IgD-negative memory B cell (primary cell): Measurements from ENCODE around the gene LHX3. TPM values are rescaled to one million over a fixed set of nuclear protein-coding genes. Genes with fewer than 3 reads are reported as not detected.

Source experiments
- H3K27ac Mint-ChIP-seq, 3 donors: one replicate each; pipeline ENCODE4 v1.8.0; 2020 to 2022; ENCODE audit warnings: mild to moderate bottlenecking in 3 of 3, mixed read lengths in 3 of 3, moderate library complexity in 1 of 3
- H3K27me3 Mint-ChIP-seq: one replicate; pipeline ENCODE4 v1.8.0; 2021; ENCODE audit warnings: mixed read lengths
- H3K36me3 Mint-ChIP-seq: one replicate; pipeline ENCODE4 v1.8.0; 2020; ENCODE audit warnings: mild to moderate bottlenecking, mixed read lengths
- H3K4me1 Mint-ChIP-seq, 3 donors: one replicate each; pipeline ENCODE4 v1.8.0; 2020 to 2022; ENCODE audit warnings: mixed read lengths in 3 of 3, mild to moderate bottlenecking in 1 of 3
- H3K4me3 Mint-ChIP-seq, 4 donors: one replicate each; pipeline ENCODE4 v1.8.0; 2020 to 2022; ENCODE audit warnings: mild to moderate bottlenecking in 4 of 4, mixed read lengths in 4 of 4, moderate library complexity in 3 of 4
- H3K9me3 Mint-ChIP-seq, 3 donors: one replicate each; pipeline ENCODE4 v1.8.0; 2020 to 2021; ENCODE audit warnings: mixed read lengths in 3 of 3, mild to moderate bottlenecking in 1 of 3
- polyA plus RNA-seq: library from polyadenylated mRNA; unstranded; fragments of 300-500 nt; fragmentation: Illumina TruSeq; gene quantifications from one replicate; pipeline ENCODE4 v1.2.3, GENCODE V29; 2021

LHX3 gene
- polyA plus RNA-seq, 1 donor from 2014 or later, result not detected

DNA sequence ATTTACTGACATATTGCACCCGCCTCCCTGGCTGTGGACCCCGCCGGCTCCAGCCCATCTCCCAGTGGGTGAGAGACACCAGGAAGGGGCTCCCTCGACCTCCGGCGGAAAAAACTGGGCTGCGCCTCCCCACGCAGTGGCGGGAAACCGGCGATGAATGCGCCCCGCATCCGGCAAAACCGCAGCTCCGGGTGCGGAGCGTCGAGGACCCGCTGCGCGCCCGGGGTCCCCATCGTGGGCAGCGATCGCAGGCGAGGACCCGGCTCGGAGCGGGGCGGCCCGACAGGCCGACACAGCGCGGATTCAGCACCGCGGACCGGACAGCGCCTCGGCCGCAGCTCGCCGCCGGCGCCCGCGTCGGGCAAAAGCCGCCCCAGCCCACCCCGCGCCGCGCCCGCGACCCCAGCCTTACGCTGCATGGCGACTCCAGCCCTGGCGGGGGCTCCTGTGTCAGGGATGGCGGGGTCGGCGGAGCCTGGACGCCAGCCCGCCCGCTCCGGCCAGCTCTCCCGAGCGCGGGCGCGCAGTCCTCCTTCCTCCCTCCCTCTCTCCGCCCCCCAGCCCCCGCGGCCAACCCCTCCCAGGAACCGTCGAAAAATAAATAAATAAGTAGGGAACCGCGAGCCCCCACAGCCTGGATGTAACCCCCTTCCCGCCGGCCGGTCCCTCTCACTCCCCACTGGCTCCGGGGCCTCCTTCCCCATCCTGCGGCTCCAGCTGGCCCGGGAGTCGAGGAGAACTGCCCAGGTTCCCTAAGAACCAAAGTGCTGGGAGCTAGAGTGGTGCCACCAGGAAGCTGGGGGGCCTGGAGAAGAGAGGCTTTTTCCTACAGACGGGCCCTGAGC is 3.1 kb downstream of the LHX3 start:
- Mint-ChIP-seq H3K27me3 (peaks cover 46% of the 10 kb centered on the region), H3K36me3 (no peaks in the 10 kb centered on the region), H3K4me3 (no peak overlapping the region), H3K4me1 (peaks cover 4 to 10% (median 5%) of the 10 kb centered on the region in 3 donors), H3K27ac (peak overlapping the region in 2 of 3 donors; percentile 71 to 74), H3K9me3 (no peaks in the 10 kb centered on the region)

DNA sequence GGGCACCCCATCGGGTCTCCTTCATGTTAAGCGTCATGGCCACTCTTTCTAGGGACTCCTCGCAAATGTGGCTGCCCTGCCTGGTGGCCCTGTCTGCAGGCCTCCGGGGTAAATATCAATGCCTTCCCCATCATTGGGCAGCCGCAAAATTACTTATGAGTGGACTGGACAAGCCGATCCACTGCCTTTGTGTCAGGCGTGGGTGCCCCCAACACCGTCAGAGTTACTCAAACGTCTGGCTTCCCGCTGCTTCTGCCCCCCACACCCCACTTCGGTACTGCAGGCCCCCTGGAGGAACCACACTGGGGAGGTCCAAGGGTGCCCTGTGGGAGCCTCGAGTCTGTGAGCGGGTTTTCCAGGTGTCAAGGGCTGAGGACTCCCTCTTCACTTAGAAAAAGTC is 3.8 kb downstream of the LHX3 start:
- Mint-ChIP-seq H3K4me3 (peak overlapping the region in 2 of 4 donors; percentile 33 to 43), H3K36me3 (no peaks in the 10 kb centered on the region), H3K9me3 (no peaks in the 10 kb centered on the region), H3K27ac (peak overlapping the region in 2 of 3 donors; percentile 71 to 74), H3K4me1 (peaks cover 6 to 9% (median 8%) of the 10 kb centered on the region in 3 donors), H3K27me3 (peaks cover 52% of the 10 kb centered on the region)

DNA sequence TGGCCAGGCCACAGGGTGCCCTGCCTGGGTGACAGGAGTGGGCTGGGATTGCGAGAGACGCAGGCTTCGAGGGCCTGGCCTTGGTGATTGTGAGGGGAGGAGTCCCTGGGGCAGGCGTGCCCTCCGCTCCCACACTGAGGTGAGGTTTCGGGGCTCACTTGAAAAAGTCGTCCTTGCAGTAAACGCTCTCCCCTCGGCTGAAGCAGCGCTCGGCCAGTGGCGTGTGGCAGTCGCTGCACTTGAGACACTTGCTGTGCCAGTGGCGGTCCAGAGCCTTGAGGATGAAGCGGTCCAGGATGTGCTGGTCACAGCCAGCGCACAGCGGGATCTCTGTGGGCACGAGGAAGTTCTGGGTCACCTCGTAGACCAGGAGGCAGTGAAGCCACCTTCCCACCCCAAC is 4.5 kb downstream of the LHX3 start:
- Mint-ChIP-seq H3K36me3 (no peaks in the 10 kb centered on the region), H3K9me3 (no peaks in the 10 kb centered on the region), H3K27me3 (peaks cover 50% of the 10 kb centered on the region), H3K4me3 (peak overlapping the region in 2 of 4 donors; percentile 43), H3K27ac (peak overlapping the region in 1 of 3 donors; percentile 71), H3K4me1 (peaks cover 5 to 8% (median 6%) of the 10 kb centered on the region in 3 donors)

DNA sequence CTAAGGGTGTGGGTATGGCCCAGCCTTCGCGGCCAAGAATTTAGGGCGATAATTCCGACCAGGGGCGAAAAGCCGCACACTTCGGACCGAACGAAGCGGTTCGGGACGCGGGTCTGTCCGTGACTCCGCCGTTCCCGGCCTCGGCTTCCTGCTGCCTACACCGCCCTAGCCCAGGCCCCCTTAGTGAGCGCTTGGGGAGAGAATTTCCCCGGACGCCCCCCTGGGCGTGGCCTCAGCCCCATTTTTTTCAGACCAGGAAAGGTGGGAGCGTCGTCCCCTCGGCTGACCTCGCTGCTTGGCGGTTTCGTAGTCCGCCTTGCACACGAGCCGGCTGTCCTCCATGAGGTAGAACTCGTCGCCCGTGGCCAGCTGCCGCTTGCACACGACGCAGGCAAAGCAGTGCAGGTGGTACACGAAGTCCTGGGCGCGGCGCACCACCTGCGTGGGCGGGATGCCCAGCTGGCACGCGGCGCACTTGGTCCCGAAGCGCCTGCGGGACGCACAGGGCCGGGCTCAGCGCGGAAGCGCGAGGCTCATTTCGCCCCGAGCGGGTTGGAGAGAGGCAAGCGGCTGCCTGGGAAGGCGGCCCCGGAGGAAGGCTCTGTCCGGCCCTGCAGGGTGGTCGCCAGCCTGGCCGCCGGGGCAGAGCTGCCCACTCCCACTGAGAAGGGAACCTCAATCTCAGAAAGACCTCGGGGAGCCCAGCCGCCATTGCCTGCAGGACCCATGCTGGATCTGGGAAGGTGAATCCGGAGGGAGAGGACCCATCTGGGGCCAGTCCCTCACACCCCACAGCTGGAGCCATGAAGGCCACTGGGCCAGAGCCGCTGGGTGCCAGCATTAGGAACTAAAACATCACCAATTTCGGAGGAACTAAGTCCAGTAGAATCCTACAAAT is 5.3 kb downstream of the LHX3 start:
- H3K9me3 Mint-ChIP-seq, result no peaks in the 10 kb centered on the region
- H3K4me1 Mint-ChIP-seq, result peaks cover 5 to 8% (median 6%) of the 10 kb centered on the region in 3 donors
- peak overlapping the region in 1 of 3 donors; percentile 71 for H3K27ac Mint-ChIP-seq
- peak overlapping the region in 1 of 4 donors; percentile 43 for H3K4me3 Mint-ChIP-seq
- H3K27me3 Mint-ChIP-seq, result peaks cover 53% of the 10 kb centered on the region
- H3K36me3 Mint-ChIP-seq, result no peaks in the 10 kb centered on the region

DNA sequence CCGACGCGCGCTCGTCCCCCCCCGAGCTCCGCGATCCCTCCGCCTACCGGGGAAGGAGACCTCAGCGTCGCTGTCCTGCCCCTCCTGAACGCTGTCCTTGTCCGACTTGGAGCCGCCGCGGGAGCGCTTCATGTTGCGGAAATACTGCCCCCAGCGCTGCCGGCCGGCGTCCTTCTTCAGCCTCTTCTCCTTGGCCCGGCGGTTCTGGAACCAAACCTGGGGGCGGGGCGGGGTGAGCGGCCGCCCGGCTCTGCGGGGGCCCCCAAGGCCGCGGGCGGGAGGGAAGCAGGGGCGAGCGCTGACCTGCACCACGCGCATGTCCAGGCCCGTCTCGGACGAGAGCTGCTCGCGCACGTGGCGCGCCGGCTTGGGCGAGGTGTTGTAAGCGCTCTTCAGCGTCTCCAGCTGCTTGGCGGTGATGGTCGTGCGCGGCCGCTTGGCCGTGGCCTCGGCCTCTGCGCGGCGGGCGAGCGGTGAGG is 6.3 kb downstream of the LHX3 start:
- H3K36me3 Mint-ChIP-seq, result no peaks in the 10 kb centered on the region

DNA sequence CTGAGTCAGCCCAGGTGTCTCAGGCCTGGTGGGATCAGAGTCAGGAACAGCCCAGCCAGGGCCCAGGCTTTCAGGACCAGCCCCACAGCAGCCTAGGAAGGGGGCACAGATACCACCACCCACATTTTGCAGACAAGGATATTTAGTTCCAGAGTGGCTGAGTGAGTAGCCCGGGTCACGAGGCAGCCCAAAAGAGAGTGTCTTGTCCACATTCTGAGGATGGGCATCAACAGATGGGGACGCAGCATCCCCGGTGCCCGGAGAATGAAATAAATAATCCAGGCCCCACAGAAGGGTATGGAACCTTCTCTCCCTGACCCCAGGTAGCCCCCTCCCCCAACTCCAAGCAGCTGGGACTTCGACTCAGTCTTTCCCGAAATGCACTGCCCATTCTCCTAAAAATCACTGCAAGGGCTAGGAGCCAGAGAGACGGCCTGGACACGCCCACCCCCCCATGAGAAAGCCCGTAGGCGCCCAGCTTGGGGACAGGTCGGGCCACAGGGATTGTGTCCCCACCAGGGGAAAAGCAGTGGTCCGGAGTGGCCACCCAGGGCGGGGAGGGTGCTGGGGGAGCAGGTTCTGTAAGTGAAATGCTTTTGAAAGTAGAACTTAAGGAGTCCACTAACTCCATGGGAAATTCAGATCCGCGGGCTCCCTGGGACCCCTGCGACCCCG is 6.9 kb downstream of the LHX3 start:
- Mint-ChIP-seq H3K9me3 (no peaks in the 10 kb centered on the region), H3K4me1 (peaks cover 5 to 8% (median 6%) of the 10 kb centered on the region in 3 donors), H3K27ac (peak overlapping the region in 2 of 3 donors; percentile 60 to 83), H3K27me3 (peaks cover 41% of the 10 kb centered on the region), H3K36me3 (no peaks in the 10 kb centered on the region), H3K4me3 (peak overlapping the region in 1 of 4 donors; percentile 49)

More for the DNA sequence above, 6.3 kb downstream of the LHX3 start:
- peak overlapping the region in 1 of 3 donors; percentile 83 for H3K27ac Mint-ChIP-seq
- H3K27me3 Mint-ChIP-seq, result peaks cover 45% of the 10 kb centered on the region
- H3K9me3 Mint-ChIP-seq, result no peaks in the 10 kb centered on the region
- peak overlapping the region in 1 of 4 donors; percentile 49 for H3K4me3 Mint-ChIP-seq
- H3K4me1 Mint-ChIP-seq, result peaks cover 5 to 8% (median 6%) of the 10 kb centered on the region in 3 donors

DNA sequence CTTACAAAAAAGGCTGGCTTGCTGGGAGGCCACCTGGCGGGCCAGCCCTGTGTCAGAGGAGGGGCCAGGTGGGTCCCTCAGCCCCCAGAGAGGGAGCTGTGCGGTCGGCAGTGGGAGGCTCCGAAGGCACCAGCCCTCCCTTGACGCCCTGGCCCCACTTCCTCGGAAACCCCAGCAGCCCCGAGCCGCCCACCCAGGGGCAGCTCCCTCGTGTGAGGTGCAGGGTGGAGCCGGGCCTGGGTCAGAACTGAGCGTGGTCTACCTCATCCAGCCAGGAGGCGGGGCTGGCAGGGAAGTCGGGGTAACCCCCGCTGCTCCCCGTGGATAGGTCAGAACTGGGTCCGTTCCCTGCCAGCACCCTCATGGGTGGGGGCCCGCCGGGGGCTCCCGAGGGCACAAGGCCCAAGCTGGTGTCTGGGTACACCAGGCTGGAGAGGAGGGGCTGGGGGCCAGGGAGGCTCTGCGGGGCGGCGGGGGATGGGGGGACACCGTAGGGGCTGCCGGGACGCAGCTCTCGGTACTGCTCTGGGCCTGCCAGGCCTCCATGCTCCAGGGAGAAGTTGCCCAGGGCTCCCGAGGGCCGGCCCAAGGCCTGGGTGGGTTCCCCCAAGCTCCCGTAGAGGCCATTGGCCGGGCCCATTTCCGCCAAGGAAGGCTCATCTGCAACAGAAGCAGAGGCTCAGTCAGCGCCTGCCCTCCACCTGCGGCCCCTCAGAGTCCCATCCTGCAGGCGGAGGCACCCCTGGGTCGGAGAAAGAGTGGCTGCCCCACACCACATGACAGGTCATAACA is 7.6 kb downstream of the LHX3 start:
- Mint-ChIP-seq H3K27ac (peak overlapping the region in 1 of 3 donors; percentile 62), H3K4me3 (peak overlapping the region in 3 of 4 donors; percentile 56 to 63 (median 60)), H3K9me3 (no peaks in the 10 kb centered on the region), H3K4me1 (peaks cover 5 to 8% (median 6%) of the 10 kb centered on the region in 3 donors), H3K36me3 (no peaks in the 10 kb centered on the region), H3K27me3 (peaks cover 41% of the 10 kb centered on the region)

DNA sequence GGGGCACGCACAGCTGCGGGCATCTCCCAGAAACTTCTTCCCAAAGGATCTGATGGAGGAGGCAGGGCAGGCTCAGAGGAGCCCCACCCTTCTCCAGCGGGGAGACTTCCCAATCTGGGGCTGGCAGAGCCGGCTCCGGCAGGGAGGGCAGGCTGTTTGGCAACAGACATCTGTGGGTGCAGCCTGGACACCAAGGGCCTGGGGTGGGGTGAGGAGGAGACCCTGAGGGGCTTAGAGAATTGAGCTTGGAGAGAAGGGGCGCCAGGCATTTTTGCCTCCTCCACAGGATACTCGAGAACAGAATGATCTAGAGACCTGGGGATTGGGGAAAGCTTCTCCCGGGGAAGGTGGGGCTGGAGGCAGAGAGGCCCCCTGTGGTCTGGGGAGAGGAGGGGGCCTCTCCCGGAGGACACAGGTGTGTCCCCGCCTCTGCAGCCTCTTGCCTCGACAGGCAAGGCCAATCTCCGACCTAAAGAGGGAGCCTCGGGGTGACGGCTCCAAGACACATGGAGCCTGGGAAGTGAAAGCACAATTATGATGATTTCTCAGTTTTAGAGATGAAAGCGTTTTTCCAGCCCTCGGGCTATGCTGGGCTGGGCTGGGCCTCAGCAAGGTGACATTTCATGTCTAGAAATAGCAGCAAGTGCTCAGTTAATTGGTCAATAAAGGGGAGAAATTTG is 8.4 kb downstream of the LHX3 start:
- Mint-ChIP-seq H3K36me3 (no peaks in the 10 kb centered on the region), H3K4me3 (peak overlapping the region in 3 of 4 donors; percentile 56 to 63 (median 60)), H3K4me1 (peaks cover 5 to 9% (median 8%) of the 10 kb centered on the region in 3 donors), H3K27me3 (peaks cover 47% of the 10 kb centered on the region), H3K9me3 (no peaks in the 10 kb centered on the region), H3K27ac (peak overlapping the region in 1 of 3 donors; percentile 62)

DNA sequence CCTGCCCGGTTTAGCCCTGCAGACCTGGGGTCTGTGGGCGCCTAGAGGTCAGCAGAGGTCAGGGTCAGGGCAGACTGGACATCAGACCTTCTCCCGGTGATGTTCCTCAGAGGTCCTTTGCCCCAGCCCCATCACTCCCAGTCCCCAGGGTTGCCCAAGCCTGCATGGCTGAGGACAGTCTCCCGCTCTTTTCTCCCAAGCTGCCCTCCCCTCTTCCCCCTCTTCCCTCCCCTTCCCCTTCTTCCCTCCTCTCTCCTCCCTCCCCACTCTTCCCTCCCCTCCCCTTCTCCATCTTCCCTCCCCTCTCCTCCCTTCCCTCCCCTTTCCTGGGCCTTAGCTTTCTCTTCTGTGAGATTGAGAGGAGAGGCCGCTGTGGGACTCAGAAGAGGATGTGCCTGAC is 10.4 kb downstream of the LHX3 start:
- H3K27ac Mint-ChIP-seq, result no peak overlapping the region
- no peak overlapping the region for H3K4me3 Mint-ChIP-seq
- peaks cover 5 to 9% (median 8%) of the 10 kb centered on the region in 3 donors for H3K4me1 Mint-ChIP-seq
- peaks cover 52% of the 10 kb centered on the region for H3K27me3 Mint-ChIP-seq
- no peaks in the 10 kb centered on the region for H3K9me3 Mint-ChIP-seq
- no peaks in the 10 kb centered on the region for H3K36me3 Mint-ChIP-seq

DNA sequence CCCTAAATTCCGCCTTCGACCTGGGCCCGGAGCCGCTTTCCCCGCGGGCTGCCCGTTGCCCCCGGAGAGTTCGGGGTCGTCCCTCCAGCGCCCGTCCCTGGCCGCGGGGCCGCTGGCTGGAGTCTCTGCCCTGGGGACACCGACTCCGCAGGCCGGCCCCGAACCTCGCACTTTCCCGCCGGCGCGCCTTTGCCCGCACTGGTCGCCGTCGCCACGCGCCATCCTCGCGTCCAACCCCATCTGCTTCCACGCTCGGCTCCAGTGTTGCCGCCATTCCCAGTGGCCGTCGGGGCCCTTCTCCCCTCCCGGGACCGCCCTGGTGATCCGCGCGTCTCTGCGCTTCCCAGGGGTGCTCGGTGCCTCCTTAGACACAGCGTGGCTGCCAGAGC is 11.0 kb downstream of the LHX3 start:
- Mint-ChIP-seq H3K36me3 (no peaks in the 10 kb centered on the region), H3K4me3 (no peak overlapping the region), H3K27ac (no peak overlapping the region), H3K27me3 (peaks cover 54% of the 10 kb centered on the region), H3K9me3 (no peaks in the 10 kb centered on the region), H3K4me1 (peaks cover 5 to 9% (median 8%) of the 10 kb centered on the region in 3 donors)

DNA sequence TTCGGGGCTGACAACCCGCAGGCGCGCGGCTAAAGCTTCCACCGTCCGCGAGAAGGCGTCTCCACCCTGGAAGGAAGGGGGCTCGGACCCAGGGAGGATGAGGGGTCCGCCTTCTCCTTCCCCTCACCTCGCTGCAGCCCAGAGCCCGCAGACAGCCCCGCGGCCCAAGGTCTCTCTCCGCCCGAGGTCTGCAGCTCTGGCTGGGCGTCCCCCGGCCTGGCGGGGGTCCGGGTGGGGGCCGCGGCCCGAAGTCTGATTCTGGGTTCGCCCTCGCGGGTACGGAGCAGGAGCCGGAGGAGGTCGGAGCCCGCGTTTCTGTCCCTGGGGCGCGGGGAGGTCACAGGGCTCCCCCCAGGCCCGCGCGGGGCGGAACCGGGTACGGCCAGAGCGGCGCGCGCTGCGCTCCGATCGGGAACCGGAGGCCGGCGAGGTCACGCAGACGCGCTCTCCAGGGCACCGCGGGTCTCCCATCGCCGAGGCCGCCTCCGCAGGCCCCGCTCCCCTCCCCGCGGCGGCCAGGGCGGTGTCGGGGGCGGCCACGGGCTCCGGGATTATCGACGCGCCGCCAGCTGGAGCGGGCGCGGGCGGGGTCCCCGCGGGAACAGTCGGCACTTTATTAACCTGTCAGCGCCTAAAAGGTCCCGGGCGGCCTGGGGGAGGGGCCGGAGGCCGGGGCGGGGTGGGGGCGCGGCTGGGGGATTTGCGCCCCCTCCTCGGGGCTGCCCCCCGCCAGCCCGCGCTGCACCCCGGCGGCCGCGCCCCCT is 11.6 kb downstream of the LHX3 start:
- Mint-ChIP-seq H3K36me3 (no peaks in the 10 kb centered on the region), H3K27ac (no peak overlapping the region), H3K9me3 (no peaks in the 10 kb centered on the region), H3K27me3 (peaks cover 51% of the 10 kb centered on the region), H3K4me1 (peaks cover 5 to 8% (median 6%) of the 10 kb centered on the region in 3 donors), H3K4me3 (no peak overlapping the region)

DNA sequence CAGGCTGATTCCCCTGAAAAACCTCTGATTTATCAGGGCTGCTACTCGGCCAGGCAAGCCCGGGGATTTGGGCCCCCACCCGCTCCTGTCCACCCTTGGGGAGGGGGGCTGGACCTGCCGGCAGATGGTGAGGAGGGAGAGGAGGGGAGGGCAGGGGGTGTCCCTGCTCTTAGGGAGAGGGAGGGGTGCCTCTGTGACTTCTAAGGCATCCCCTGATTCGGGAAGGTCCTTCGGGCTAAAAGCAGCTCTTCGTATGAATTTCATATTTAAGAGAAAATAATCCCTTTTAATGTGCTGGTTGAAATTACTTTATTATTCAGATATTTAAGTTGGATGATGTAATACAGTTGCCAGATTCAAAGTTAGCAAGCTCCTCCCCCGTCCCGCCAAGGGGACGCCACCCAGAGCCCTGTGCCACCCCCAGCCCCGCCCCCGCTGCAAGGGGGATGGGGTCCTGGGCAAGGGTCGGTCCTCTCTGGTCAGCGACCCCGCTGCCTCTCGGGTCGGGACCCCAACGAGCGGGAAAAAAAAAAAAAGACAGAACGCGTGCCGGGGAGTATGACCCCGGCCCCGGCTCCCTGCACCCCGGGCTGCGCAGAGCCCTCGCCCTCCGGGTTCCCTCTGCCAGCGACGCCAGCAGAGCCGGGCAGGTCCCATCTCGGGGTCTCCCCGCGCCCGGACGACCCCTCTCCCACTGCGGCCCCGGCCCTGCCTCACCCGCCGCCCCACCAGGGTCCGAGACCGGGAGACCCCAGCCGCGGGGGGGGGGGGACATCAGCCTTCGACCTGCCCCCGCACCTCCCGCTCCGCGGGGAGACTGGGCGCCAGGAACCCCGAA is 12.4 kb downstream of the LHX3 start:
- Mint-ChIP-seq H3K9me3 (no peaks in the 10 kb centered on the region), H3K36me3 (no peaks in the 10 kb centered on the region), H3K4me1 (peaks cover 5 to 6% (median 6%) of the 10 kb centered on the region in 3 donors), H3K27me3 (peaks cover 51% of the 10 kb centered on the region), H3K27ac (no peak overlapping the region), H3K4me3 (no peak overlapping the region)
